Right ventricle myocardium inferior (tissue), 1 donor: ENCODE measurements around the gene TRIO. TPM values are rescaled to one million over a fixed set of nuclear protein-coding genes. Genes with fewer than 3 reads are reported as not detected.

Source experiments
- ATAC-seq: fragments of 200-7000 bp; cut with Tn5 transposase; one replicate; pipeline ENCODE4 v1.9.1; 2020; ENCODE audit warnings: mild to moderate bottlenecking, moderate library complexity
- DNase-seq: peaks from one replicate; pipeline ENCODE4 v3.0.0; 2021; ENCODE audit errors: missing footprints
- intact Hi-C: fragments of 100-400 bp; cut with DNase I; formaldehyde crosslinking; loops from one replicate; pipeline ENCODE4 v1.11.0; 2022
- total RNA-seq: library from RNA; stranded (reverse); fragmentation: NEBNext Ultra II Directional; extraction: Animal tissue kit (Norgen Biotek cat#: 25700); gene quantifications from one replicate; pipeline ENCODE4 v1.2.1, GENCODE V29; 2021
- donor health status: DM: no; HTN: yes; CAD: no; lungs with severe emphysema.

Gene TRIO
- total RNA-seq, 1 donor from 2014 or later: 56.9 TPM

- ATAC-seq (no peak), DNase-seq (no peak)
- intact Hi-C loops: no loop called here
These were observed 166.9 kb downstream of the TRIO start for GRCh38 chr5:14309878-14310531.

- intact Hi-C loops: no loop called here
- ATAC-seq (no peak), DNase-seq (no peak)
These were observed 167.8 kb downstream of the TRIO start for GRCh38 chr5:14310901-14311300.

GRCh38 chr5:14313986-14314690 is 171.0 kb downstream of the TRIO start:
- intact Hi-C loops: no loop called here
- DNase-seq: no peak
- ATAC-seq: no peak

GRCh38 chr5:14316471-14316870 is 173.3 kb downstream of the TRIO start:
- no peak for DNase-seq
- peak; percentile 54 for ATAC-seq
- intact Hi-C loops: no loop called here

- no peak for DNase-seq
- ATAC-seq: no peak
- intact Hi-C loops: no loop called here
These were observed 176.0 kb downstream of the TRIO start for GRCh38 chr5:14319102-14319501.

GRCh38 chr5:14321936-14322335 is 178.8 kb downstream of the TRIO start:
- no peak for DNase-seq
- intact Hi-C loops: no loop called here
- no peak for ATAC-seq

- ATAC-seq: no peak
- intact Hi-C loops: no loop called here
- no peak for DNase-seq
These were observed 179.5 kb downstream of the TRIO start for GRCh38 chr5:14322437-14323187.

- DNase-seq (no peak), ATAC-seq (no peak)
- intact Hi-C loops: no loop called here
These were observed 180.3 kb downstream of the TRIO start for GRCh38 chr5:14323466-14323865.

- no peak for ATAC-seq
These were observed 182.2 kb downstream of the TRIO start for GRCh38 chr5:14325369-14325768.

GRCh38 chr5:14326035-14326903 is 183.1 kb downstream of the TRIO start:
- DNase-seq (no peak), ATAC-seq (peak; percentile 67)
- intact Hi-C loops: no loop called here

More at GRCh38 chr5:14325369-14325768, 182.2 kb downstream of the TRIO start:
- no peak for DNase-seq
- intact Hi-C loops: no loop called here

- ATAC-seq (no peak), DNase-seq (no peak)
- intact Hi-C loops: no loop called here
These were observed 184.5 kb downstream of the TRIO start for GRCh38 chr5:14327624-14328023.

GRCh38 chr5:14328144-14328543 is 185.0 kb downstream of the TRIO start:
- intact Hi-C loops: no loop called here
- DNase-seq (no peak), ATAC-seq (no peak)

- intact Hi-C loops: no loop called here
- ATAC-seq: no peak
- DNase-seq: no peak
These were observed 187.1 kb downstream of the TRIO start for GRCh38 chr5:14330291-14330690.

GRCh38 chr5:14330729-14331385 is 187.7 kb downstream of the TRIO start:
- intact Hi-C loops: no loop called here
- DNase-seq (no peak), ATAC-seq (no peak)

- peak; percentile 25 for ATAC-seq
- intact Hi-C loops: no loop called here
- DNase-seq: no peak
These were observed 188.2 kb downstream of the TRIO start for GRCh38 chr5:14331386-14331781.

GRCh38 chr5:14332038-14332631 is 189.0 kb downstream of the TRIO start:
- intact Hi-C loops: no loop called here
- ATAC-seq (no peak), DNase-seq (no peak)

- intact Hi-C loops: no loop called here
- no peak for ATAC-seq
- DNase-seq: no peak
These were observed 189.6 kb downstream of the TRIO start for GRCh38 chr5:14332746-14333145.

- DNase-seq: no peak
- intact Hi-C loops: no loop called here
- ATAC-seq: no peak
These were observed 194.5 kb downstream of the TRIO start for GRCh38 chr5:14337593-14337992.
